Ectodermal cell (in vitro differentiated cells): ENCODE results near the gene CDR2L. TPM values are rescaled to one million over a fixed set of nuclear protein-coding genes. Genes with fewer than 3 reads are reported as not detected.

ENCODE experiments used
- H3K27ac ChIP-seq: 2 replicates; pipeline ENCODE4 v1.7.0; 2013; ENCODE audit warnings: mild to moderate bottlenecking, low read depth, low read length; ENCODE audit not compliant: insufficient read depth, poor library complexity, severe bottlenecking
- H3K27me3 ChIP-seq: 2 replicates; pipeline ENCODE4 v1.7.0; 2013; ENCODE audit warnings: mild to moderate bottlenecking, low read length; ENCODE audit not compliant: insufficient read depth, control insufficient read depth, poor library complexity, severe bottlenecking
- H3K36me3 ChIP-seq: one replicate; pipeline ENCODE4 v1.7.0; 2013; ENCODE audit warnings: low read length; ENCODE audit not compliant: control insufficient read depth, insufficient read depth
- H3K4me1 ChIP-seq: one replicate; pipeline ENCODE4 v1.7.0; 2013; ENCODE audit warnings: low read length; ENCODE audit not compliant: control insufficient read depth, insufficient read depth
- H3K4me3 ChIP-seq: 2 replicates; pipeline ENCODE4 v1.7.0; 2013; ENCODE audit warnings: low read depth, low read length, control low read depth; ENCODE audit not compliant: insufficient read depth
- H3K9me3 ChIP-seq: 2 replicates; pipeline ENCODE4 v1.7.0; 2013; ENCODE audit warnings: mild to moderate bottlenecking, low read length, moderate library complexity; ENCODE audit not compliant: control insufficient read depth
- WGBS, 2 experiments: methylation state at CpG; one replicate each; pipeline ENCODE4 v1.1.7; 2013; ENCODE audit warnings: missing lambda C conversion rate in 2 of 2; 5-methylcytosine and 5-hydroxymethylcytosine counted together
- polyA plus RNA-seq, 4 experiments: library from polyadenylated mRNA; stranded (reverse); fragments of 50-300 nt; gene quantifications; one replicate each; pipeline ENCODE4 v1.2.3, GENCODE V29; 2013

The CDR2L gene
- 20.2 TPM for polyA plus RNA-seq (2013, experiment 1 of 4)
- polyA plus RNA-seq (2013, experiment 2 of 4): 16.9 TPM
- polyA plus RNA-seq (2013, experiment 3 of 4): 14.8 TPM
- polyA plus RNA-seq (2013, experiment 4 of 4): 14.8 TPM

- peak within 1 kb of the TSS; percentile 85 for H3K27ac ChIP-seq
- H3K4me1 ChIP-seq: peaks cover 12% of the 10 kb centered on the region
- H3K9me3 ChIP-seq: no peaks in the 10 kb centered on the region
- H3K36me3 ChIP-seq: no peaks in the 10 kb centered on the region
- H3K27me3 ChIP-seq: no peaks in the 10 kb centered on the region
- peak within 1 kb of the TSS; percentile 82 for H3K4me3 ChIP-seq
- 0% methylated on average over 51 of the region's 51 CpGs for WGBS, 2 experiments
Observed at GRCh38 chr17:74987418-74987908, at the start of gene CDR2L. TSS of gene CDR2L (plus strand) at chr17:74987632. CDS start at chr17:74988044, 412 bp downstream.

- Histone ChIP-seq H3K27ac (no peak overlapping the region), H3K36me3 (no peaks in the 10 kb centered on the region), H3K4me3 (no peak overlapping the region), H3K27me3 (peaks cover 74% of the 10 kb centered on the region), H3K9me3 (no peaks in the 10 kb centered on the region), H3K4me1 (no peaks in the 10 kb centered on the region)
- WGBS, 2 experiments: 61 to 67% methylated on average over 8 of the region's 8 CpGs
Observed at GRCh38 chr17:74938194-74938950, 49.1 kb upstream of the CDR2L start.

GRCh38 chr17:74939534-74939933 is 47.9 kb upstream of the CDR2L start:
- H3K27me3 ChIP-seq: peaks cover 67% of the 10 kb centered on the region
- WGBS, 2 experiments: 65% methylated on average over 8 of the region's 8 CpGs
- no peaks in the 10 kb centered on the region for H3K4me1 ChIP-seq
- H3K4me3 ChIP-seq: no peak overlapping the region
- no peak overlapping the region for H3K27ac ChIP-seq
- H3K36me3 ChIP-seq: no peaks in the 10 kb centered on the region
- H3K9me3 ChIP-seq: no peaks in the 10 kb centered on the region

- H3K27me3 ChIP-seq: peaks cover 50% of the 10 kb centered on the region
- H3K9me3 ChIP-seq: no peaks in the 10 kb centered on the region
- WGBS, 2 experiments: 86 to 88% methylated on average over 21 of the region's 21 CpGs
- H3K36me3 ChIP-seq: no peaks in the 10 kb centered on the region
- H3K4me3 ChIP-seq: no peak overlapping the region
- H3K27ac ChIP-seq: no peak overlapping the region
- H3K4me1 ChIP-seq: no peaks in the 10 kb centered on the region
Observed at GRCh38 chr17:74941128-74941725, 46.2 kb upstream of the CDR2L start.

GRCh38 chr17:74943808-74944522 is 43.5 kb upstream of the CDR2L start:
- 77 to 79% methylated on average over 13 of the region's 13 CpGs for WGBS, 2 experiments
- Histone ChIP-seq H3K4me1 (no peaks in the 10 kb centered on the region), H3K36me3 (no peaks in the 10 kb centered on the region), H3K27ac (no peak overlapping the region), H3K27me3 (peaks cover 23% of the 10 kb centered on the region), H3K4me3 (no peak overlapping the region), H3K9me3 (no peaks in the 10 kb centered on the region)

- Histone ChIP-seq H3K36me3 (no peaks in the 10 kb centered on the region), H3K4me3 (no peak overlapping the region)
Observed at GRCh38 chr17:74945543-74945942, 41.9 kb upstream of the CDR2L start.

GRCh38 chr17:74946641-74947040 is 40.8 kb upstream of the CDR2L start:
- Histone ChIP-seq H3K4me1 (no peaks in the 10 kb centered on the region), H3K9me3 (no peaks in the 10 kb centered on the region), H3K27me3 (peaks cover 8% of the 10 kb centered on the region), H3K27ac (no peak overlapping the region), H3K4me3 (no peak overlapping the region), H3K36me3 (no peaks in the 10 kb centered on the region)
- 89 to 91% methylated on average over 14 of the region's 14 CpGs for WGBS, 2 experiments

More at GRCh38 chr17:74945543-74945942, 41.9 kb upstream of the CDR2L start:
- Histone ChIP-seq H3K27ac (no peak overlapping the region), H3K9me3 (no peaks in the 10 kb centered on the region), H3K4me1 (no peaks in the 10 kb centered on the region), H3K27me3 (peaks cover 14% of the 10 kb centered on the region)
- 75 to 78% methylated on average over 6 of the region's 6 CpGs for WGBS, 2 experiments

GRCh38 chr17:74947041-74947754 is 40.2 kb upstream of the CDR2L start:
- Histone ChIP-seq H3K36me3 (no peaks in the 10 kb centered on the region), H3K4me3 (no peak overlapping the region), H3K27ac (no peak overlapping the region), H3K9me3 (no peaks in the 10 kb centered on the region), H3K27me3 (peaks cover 8% of the 10 kb centered on the region), H3K4me1 (no peaks in the 10 kb centered on the region)
- WGBS, 2 experiments: 95% methylated on average over 17 of the region's 17 CpGs

- Histone ChIP-seq H3K27me3 (no peaks in the 10 kb centered on the region), H3K4me3 (no peak overlapping the region), H3K36me3 (no peaks in the 10 kb centered on the region), H3K27ac (no peak overlapping the region), H3K4me1 (no peaks in the 10 kb centered on the region), H3K9me3 (no peaks in the 10 kb centered on the region)
- 73 to 75% methylated on average over 12 of the region's 12 CpGs for WGBS, 2 experiments
Observed at GRCh38 chr17:74949455-74950115, 37.8 kb upstream of the CDR2L start.
